ENCODE data around the gene S100PBP. TPM values are rescaled to one million over a fixed set of nuclear protein-coding genes. Genes with fewer than 3 reads are reported as not detected.

Gene S100PBP
- total RNA-seq, 4 donors from 2014 or later, result 27.3 to 41.9 (median 34.7) TPM

DNA sequence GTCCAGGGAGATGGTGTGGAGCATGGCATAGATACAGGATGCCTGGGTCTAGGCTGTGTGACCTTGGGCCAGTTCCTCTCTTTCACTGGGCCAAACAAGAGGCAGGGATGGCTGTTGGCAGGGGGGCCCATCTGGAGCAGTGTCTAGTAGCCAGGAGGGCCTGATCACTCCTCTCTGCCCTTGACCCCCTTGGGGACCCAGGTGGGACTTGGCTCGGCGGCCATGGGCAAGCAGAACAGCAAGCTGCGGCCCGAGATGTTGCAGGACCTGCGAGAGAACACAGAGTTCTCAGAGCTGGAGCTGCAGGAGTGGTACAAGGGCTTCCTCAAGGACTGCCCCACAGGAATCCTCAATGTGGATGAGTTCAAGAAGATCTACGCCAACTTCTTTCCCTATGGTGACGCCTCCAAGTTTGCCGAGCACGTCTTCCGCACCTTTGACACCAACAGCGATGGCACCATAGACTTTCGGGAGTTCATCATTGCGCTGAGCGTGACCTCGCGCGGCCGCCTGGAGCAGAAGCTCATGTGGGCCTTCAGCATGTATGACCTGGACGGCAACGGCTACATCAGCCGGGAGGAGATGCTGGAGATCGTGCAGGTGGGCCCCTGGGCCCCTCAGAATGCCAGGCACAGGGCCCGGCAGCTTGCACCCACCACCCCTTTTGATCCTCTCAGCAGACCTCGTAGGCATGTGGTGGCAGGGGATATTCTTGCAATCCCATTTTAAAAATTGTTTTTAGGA lies 71.4 kb downstream of the S100PBP start:
- Histone ChIP-seq H3K36me3 (no peaks in the 10 kb centered on the region), H3K4me1 (peaks cover 4 to 16% of the 10 kb centered on the region in 2 donors), H3K27ac (no peak overlapping the region), H3K27me3 (peaks cover 11% of the 10 kb centered on the region), H3K9me3 (no peaks in the 10 kb centered on the region), H3K4me3 (replicated peaks in 1 of 3) (no peak overlapping the region)
- TF ChIP-seq POLR2A (IDR thresholded peaks at IDR 0.05), result no peak
- TF ChIP-seq, protein P1, sequence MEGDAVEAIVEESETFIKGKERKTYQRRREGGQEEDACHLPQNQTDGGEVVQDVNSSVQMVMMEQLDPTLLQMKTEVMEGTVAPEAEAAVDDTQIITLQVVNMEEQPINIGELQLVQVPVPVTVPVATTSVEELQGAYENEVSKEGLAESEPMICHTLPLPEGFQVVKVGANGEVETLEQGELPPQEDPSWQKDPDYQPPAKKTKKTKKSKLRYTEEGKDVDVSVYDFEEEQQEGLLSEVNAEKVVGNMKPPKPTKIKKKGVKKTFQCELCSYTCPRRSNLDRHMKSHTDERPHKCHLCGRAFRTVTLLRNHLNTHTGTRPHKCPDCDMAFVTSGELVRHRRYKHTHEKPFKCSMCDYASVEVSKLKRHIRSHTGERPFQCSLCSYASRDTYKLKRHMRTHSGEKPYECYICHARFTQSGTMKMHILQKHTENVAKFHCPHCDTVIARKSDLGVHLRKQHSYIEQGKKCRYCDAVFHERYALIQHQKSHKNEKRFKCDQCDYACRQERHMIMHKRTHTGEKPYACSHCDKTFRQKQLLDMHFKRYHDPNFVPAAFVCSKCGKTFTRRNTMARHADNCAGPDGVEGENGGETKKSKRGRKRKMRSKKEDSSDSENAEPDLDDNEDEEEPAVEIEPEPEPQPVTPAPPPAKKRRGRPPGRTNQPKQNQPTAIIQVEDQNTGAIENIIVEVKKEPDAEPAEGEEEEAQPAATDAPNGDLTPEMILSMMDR (IDR thresholded peaks at IDR 0.05), result no peak
- DNase-seq, result no peak
- 91 to 95% methylated on average over 24 of the region's 24 CpGs for WGBS, 2 donors
- intact Hi-C loops (cut with DNase I), result no loop called here

DNA sequence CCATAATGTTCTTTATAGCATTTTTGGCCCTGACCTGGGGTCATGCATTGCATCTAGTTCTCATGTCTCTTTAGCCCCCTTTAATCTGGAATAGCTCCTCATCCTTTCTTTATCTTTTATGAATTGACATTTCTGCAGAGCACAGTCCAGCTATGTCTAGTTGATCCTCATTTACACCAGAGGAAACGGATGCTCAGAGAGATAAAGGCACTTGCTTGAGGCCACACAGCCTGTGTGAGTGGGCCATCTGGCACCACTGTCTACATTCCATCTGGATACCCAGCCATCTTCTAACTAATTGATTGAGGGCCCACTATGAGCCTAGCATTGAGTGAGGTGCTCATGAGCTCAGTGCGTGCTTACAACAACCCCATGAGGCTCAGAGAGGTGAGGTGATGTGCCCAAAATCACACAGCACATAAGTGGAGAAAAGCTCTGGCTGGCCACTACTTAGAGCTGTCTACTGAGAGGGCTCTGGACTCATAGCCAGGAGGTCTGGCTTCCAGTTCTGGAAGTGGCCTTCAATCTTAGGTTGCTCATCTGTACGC lies 72.4 kb downstream of the S100PBP start:
- Histone ChIP-seq H3K36me3 (no peaks in the 10 kb centered on the region), H3K27ac (no peak overlapping the region), H3K9me3 (no peaks in the 10 kb centered on the region), H3K4me1 (peaks cover 4 to 18% of the 10 kb centered on the region in 2 donors), H3K4me3 (replicated peaks in 1 of 3) (no peak overlapping the region), H3K27me3 (peaks cover 11% of the 10 kb centered on the region)
- TF ChIP-seq, protein P1 (IDR thresholded peaks at IDR 0.05), result no peak
- TF ChIP-seq POLR2A (IDR thresholded peaks at IDR 0.05), result no peak
- no peak for DNase-seq
- intact Hi-C loops (cut with DNase I), result no loop called here
- 92 to 93% methylated on average over 2 to 3 of the region's 3 CpGs for WGBS, 2 donors

DNA sequence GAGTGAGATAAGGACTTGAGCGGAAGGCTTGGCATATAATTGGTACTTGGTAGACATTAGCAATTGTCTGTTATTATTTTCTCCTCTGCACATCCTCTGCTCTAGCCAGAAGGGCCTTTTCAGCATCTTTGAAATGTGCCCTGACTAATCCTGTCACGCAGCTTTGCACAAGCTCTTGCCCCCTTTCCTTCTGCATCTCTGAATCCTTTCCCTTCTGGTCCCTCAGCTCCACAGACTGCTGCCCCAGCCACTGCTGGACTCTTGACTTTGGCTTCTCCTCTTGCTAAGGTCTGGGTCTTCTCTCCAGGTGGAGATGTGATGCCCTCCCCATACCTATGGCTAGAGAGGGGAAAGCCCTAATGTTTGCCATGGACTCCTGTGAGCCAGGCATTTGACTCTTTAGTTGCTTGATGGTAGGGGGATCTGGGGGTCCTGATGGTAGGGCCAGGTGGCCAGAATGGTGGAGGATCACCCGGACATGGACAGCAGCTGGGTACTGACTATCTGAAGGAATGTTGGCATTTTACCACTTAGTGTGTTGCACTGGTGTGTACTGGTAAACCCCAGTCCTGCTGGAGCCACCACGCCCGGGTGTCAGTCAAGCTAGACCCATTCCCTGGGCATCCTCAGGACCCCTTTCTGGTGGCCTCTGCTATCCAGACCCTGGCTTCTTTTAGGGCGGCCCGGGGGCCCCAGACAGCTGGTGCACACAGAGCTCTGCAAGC lies 73.2 kb downstream of the S100PBP start:
- intact Hi-C loops (cut with DNase I), result no loop called here
- TF ChIP-seq, protein P1 (IDR thresholded peaks at IDR 0.05), result no peak
- no peak for TF ChIP-seq POLR2A (IDR thresholded peaks at IDR 0.05)
- Histone ChIP-seq H3K4me1 (peaks cover 4 to 18% of the 10 kb centered on the region in 2 donors), H3K27ac (no peak overlapping the region), H3K9me3 (no peaks in the 10 kb centered on the region), H3K4me3 (replicated peaks in 1 of 3) (no peak overlapping the region), H3K27me3 (peaks cover 11% of the 10 kb centered on the region), H3K36me3 (no peaks in the 10 kb centered on the region)
- 84 to 91% methylated on average over 7 of the region's 7 CpGs for WGBS, 2 donors
- no peak for DNase-seq

DNA sequence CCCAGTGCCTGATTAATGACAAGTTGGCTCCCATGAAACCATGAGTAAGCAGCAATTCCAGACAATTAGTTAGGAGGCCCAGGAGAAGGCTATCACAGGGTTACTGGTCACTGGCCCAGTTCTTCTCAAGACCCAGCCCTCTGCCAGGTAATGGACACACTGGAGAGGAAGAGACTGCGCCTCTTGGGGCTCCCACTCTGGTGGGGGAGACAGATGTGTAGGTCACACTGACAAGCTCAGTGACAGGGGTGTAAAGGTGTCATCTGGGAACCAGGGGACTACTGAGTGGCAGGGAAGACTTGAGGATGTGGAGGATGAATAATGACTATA lies 73.8 kb downstream of the S100PBP start:
- intact Hi-C loops (cut with DNase I), result no loop called here
- TF ChIP-seq, protein P1 (IDR thresholded peaks at IDR 0.05), result no peak
- no peak for TF ChIP-seq POLR2A (IDR thresholded peaks at IDR 0.05)
- H3K27me3 ChIP-seq, result peaks cover 11% of the 10 kb centered on the region
- DNase-seq, result no peak
- WGBS, 2 donors, result 92 to 100% methylated on average over 1 of the region's 1 CpG
- H3K27ac ChIP-seq, result no peak overlapping the region
- H3K36me3 ChIP-seq, result no peaks in the 10 kb centered on the region
- H3K4me3 ChIP-seq (replicated peaks in 1 of 3), result no peak overlapping the region
- H3K4me1 ChIP-seq, result peaks cover 4 to 14% of the 10 kb centered on the region in 2 donors
- H3K9me3 ChIP-seq, result no peaks in the 10 kb centered on the region

DNA sequence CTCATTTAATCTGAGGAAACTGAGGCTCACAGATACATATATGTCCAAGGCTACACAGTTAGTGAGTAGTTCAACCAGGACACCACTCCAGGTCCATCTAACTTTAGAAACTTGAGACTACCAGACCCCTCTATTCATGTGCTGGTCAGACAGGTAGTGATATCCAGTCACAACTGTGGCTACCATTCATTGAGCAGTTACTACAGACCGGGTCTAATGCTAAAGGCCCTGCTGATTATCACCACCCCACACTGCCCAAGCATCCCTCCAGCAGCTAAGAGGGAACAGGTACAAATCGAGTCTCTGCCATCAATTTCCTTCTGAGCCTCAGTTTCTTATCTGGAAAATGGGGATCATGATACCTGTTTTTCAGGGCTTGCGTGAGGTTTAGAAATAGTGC lies 74.2 kb downstream of the S100PBP start:
- H3K9me3 ChIP-seq, result no peaks in the 10 kb centered on the region
- no peak for DNase-seq
- H3K4me1 ChIP-seq, result peaks cover 4 to 13% of the 10 kb centered on the region in 2 donors
- no peak for TF ChIP-seq POLR2A (IDR thresholded peaks at IDR 0.05)
- TF ChIP-seq, protein P1 (IDR thresholded peaks at IDR 0.05), result no peak
- H3K27ac ChIP-seq, result no peak overlapping the region
- H3K4me3 ChIP-seq (replicated peaks in 1 of 3), result no peak overlapping the region
- no peaks in the 10 kb centered on the region for H3K36me3 ChIP-seq
- 87 to 96% methylated on average over 3 of the region's 3 CpGs for WGBS, 2 donors
- intact Hi-C loops (cut with DNase I), result no loop called here
- H3K27me3 ChIP-seq, result peaks cover 10% of the 10 kb centered on the region
